ENCODE results near the gene SKIDA1.

SKIDA1 gene

DNA sequence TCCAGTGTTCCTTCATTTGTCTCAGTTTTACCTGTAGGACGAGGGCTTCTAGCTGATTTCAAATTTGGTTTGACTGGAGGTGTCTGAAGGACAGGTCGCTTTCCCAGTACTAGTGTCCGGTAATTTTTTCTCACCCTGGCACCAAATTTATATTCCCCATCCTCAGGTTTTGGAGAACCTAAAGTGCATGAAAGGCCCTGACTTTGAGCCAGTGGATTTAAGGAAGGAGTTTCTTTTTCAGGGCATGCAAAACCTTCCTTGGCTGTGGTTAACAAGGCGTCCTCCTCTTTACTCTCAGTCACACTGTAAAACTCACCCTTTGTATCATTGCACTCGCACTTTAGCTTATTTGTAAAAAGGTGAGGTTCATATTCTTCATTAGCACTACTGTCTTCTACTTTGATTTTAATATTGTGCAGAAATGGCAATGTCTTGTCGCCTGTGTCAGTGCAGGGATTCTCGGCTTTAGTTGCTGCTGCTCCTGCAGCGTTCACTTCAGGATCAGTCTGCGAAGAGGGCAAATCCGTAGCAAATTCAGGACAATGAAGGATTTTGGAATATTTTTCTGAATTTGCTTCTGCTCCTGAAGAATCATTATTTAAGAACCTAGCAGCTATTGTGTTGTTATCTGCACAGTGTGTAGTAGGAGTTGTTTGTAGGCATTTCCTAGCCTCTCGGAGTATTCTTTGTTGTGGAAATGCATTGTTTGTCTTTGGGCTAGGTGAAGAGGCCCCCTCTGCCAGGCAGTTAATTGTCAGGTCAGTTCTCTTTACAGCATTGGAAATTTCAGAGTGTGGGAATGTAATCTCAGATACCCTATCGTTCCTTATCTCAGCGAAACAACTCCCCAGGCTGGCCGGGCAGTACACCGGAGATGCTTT lies 9.9 kb downstream of the SKIDA1 start:
- DNase-seq = no peak

DNA sequence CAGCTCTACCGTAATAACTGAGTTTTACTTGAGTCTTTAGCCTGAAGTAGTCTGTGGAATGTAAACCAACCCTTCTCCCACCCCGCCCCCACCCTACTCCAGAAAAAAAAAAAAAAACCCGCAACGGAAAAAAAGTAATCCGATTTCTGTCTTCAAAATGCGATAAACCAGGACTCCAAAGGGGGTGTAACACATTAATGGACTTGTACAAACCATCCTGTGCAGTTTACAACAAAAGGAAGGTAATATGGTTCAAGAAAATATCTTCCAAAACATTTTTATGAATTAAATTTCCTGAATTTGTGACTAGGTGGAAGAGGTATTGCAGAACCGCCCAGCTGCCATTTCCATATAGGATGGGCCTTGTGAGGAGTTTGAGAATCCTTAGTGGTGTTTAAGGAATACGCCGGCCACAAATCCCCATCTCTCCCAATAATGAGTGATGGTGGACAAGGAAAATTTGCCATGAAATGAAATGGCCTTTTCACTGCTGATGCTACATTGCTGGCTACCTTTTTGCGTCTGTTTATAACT lies 10.6 kb downstream of the SKIDA1 start:
- DNase-seq = no peak

DNA sequence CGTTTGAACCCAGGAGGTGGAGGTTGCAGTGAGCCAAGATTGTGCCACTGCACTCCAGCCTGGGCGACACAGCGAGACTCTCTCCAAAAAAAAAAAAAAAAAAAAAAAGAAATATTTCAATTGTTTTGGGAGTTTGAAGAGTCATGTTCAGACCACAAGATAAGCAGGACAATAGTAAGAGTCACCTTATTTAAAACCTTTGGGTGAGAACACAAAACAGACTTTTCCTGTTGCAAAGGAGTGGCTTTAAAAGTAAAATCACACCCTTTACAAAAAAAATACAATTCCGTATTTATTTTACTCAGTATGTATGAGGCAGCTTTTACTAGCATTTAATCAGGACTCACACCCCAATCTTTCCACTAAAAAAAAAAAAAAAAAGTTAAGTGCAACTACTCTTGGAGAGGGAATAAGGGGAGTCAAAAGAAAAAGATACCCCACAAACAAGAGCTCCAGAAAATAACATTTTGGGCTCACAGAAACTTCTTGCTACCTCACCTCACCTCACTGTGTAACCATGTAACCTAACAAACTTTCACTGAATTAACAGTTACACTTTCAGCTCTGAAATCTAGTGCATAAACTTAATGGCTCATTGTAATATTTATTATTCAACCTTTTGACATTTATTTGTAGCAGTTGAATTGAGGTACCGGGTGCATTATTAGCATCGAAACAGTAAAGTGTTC lies 11.2 kb downstream of the SKIDA1 start:
- no peak for DNase-seq

- DNase-seq = no peak
Observed at GRCh38 chr10:21513405-21513788, 12.1 kb downstream of the SKIDA1 start.

DNA sequence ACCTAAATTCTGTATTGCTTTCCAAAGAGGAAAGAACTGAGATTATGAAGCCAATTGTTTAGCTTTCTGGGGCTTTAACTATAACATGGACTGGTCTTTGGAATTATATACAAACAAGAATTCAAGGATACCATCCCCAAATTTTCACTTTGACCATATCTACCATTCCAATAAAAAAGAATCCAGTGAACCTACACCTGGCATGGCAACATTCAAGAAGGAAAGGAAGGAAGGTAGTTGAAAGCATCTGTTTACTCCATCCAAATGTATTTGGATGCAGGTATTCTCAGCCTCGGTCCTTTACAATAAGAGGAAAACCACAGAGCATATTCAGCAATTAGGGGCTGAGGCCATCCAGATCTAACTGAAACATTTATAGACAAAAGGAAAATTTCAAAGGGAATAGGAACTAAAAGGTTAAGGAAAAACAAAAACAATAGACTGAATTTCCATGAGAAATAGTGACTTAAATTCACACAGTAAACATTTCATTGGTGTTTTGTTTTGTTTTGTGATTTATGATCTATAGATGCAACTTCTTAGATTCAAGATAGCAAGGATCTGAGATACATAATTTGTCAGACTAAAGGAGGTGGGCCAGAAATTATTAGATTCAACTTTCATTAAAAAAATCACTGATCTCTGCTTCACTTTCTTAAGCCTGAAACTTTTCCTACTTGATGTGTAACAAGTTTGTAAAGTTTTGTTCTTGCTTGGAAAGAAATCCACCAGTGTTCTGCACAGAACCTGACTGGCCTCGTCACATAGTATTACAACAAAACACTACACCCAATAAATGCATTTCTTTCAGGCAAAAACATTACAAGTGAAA lies 12.7 kb downstream of the SKIDA1 start:
- DNase-seq = no peak

DNA sequence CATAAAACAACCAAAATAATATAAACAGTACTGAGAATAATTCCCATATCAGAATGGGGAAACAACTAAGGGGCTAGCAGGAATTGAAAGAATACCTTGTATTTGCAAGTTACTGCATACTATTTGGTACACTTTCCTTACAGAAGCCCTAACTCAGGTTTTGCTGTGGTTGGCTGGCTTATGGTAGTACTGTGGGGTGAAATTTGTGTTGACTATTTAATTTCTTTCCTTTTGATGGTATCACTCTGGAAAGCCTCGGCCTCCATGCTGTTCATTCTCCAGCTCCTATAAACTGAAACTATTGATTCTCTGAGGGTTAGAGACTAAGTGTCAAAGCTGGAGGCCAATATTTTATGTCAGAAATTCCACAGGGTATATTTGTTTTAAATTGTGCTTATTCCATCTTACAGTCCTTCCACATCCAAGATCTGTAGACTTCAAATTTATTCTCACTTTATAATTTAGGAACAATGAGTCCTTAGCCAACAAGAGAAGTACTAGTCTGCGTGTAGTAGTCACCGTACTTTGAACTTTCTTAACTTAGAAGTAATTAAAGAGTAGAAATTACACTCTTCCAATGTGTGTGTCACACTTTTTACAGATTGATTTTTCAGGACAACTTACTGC lies 13.4 kb downstream of the SKIDA1 start:
- DNase-seq = no peak

- DNase-seq = no peak
Observed at GRCh38 chr10:21511095-21511570, 14.3 kb downstream of the SKIDA1 start.

DNA sequence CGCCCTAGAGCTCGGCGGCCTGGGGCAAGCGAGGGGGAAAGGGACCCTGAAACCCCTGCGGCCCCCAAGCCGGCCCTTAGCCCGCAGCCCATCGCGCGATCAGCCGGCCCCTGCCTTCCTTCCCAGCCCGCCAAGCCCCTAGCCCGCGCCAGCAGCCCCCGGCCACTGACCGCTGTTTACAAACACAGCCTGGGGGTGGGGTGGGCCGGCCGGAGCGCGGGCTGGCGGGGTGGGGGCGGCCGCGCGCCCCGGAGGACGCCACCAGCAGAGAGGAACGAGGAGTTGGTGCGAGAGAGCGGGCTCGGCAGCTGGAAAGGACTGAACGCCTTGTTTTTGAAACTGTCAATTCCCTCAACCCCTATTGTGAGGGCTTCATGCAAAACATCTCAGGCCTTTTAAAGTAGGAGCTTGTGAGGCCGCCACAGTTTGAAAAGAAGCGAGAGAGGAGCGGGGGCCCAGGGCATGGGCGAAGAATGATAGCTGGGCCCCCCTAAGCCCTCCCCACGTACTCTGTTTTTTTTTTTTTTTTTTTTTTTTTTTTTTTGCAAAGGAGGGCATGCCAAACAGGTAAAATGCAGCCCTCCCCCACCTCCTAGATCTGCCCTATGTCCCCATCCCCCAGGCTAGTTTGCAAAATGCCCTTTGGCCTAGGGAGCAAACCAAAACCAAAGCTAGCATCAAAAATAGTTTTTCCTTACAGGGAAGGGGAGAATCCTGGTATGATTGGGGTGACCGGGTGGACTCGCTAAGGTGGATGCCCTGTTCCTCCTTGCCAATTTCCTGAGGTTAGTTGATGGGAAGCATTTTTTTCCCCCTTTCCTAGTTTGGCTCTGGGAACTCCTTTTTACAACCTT lies 15.0 kb downstream of the SKIDA1 start:
- DNase-seq = no peak

DNA sequence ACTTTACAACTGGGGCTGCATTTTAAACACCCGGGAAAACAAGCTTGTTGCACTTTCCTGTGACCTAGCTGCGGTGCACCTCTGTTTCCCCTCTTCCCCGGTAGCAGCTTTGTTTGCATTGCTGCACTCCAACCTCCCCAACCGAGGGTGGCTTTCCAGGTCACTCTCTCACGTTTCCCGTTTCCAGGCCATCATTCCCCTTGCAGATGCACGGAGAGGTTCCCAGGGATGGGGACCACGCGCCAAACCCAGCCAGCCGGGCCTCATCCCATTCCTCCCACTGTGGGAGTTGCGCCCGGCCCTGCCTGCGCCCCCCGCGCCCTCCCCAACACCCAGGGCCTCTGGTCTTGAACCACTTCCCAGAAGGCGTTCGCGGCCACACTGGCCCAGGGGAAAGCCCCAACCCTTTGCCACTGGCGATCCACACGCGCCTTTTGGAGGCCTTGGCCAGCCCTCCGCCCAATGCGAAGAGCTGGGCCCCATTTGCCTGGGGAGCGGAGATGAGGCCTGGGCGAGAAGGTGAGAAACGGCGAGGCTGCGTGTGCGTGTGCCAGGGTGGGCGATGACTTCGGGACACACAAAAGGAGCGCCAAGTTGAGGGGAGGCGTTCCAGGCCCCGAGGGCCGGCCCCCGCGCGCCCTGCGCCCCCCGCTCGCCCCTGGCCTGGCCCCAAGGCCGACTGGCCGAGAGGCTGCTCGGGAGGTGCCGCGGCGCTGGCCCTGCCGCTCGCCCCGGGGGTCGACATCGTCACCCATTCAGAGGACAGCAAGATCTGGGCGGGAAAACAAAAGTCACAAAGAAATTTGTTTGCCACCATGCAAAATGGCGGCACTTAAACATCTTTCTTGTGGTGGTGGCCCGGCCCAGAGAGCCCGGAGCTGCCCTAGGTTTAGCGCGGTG lies 15.9 kb downstream of the SKIDA1 start:
- no peak for DNase-seq

DNA sequence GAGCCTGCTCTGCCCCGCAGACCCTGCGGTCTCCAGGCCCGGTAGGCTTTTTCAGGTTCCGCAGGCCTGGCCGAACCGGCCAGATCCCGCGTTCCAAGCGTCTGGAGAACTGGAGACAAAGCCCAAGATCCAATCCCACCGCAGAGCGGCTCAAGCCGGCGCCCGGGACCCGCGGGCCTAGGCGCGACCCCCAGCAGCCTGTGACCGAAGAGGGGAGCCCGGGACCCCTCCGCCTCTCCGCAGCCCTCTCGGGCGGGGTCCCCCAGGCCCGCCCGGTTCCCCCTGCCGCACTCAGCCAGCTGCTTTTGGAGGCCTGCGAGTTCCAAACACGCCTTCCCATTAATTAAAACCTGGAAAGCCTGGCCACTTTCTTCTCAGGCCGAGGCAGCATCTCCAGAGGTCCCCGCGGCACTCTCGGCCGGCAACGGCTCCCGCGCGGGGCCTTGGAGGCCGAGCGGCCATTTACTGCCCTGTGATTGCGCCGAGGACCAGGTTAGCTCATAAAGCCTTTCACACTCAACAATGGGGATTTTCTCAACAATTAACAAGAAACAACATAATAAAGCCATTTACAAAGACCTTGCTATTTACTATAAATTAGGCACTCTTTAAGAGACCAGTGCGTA lies 16.7 kb downstream of the SKIDA1 start:
- DNase-seq = no peak

- DNase-seq = no peak
Observed at GRCh38 chr10:21507150-21507549, 18.3 kb downstream of the SKIDA1 start.

DNA sequence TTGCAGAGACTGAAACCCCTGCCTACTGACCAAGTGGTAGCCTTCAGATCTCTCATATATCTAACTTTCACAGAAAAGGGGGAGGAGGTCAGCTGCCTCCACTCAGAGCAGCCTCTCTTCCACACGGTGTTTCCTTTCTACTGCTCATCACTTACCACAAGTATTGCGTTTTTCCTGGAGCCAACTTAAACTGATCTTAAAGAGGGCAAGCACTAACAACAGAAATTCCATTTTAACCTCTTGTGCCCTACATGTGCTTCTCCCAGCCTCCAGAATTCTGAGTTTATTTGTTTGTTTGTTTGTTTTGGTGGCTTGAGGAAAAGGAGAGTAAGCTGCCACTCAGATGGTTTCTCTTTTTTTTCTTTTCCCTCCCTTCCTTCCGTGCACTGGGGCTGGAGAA lies 19.1 kb downstream of the SKIDA1 start:
- no peak for DNase-seq

- DNase-seq = no peak
Observed at GRCh38 chr10:21505711-21506278, 19.7 kb downstream of the SKIDA1 start.

DNA sequence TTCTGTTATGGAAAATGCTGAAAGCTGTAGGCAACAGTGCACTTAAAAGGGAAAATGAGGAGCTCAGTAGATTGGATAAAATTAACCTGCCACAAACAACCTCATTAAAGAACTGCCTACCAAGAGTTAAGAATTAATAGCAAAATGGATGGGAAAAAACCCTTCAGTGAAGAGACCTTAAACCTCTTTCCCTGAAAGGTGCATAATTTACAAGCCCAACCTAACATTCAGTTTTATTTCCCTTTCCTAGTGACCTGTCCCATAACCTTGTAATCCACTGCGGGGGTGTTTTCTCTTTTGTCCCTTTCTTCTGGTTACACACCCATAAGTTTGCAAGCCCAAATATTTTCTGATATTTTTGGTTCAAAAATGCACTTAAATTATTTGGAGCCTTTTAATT lies 21.9 kb downstream of the SKIDA1 start:
- DNase-seq = no peak

DNA sequence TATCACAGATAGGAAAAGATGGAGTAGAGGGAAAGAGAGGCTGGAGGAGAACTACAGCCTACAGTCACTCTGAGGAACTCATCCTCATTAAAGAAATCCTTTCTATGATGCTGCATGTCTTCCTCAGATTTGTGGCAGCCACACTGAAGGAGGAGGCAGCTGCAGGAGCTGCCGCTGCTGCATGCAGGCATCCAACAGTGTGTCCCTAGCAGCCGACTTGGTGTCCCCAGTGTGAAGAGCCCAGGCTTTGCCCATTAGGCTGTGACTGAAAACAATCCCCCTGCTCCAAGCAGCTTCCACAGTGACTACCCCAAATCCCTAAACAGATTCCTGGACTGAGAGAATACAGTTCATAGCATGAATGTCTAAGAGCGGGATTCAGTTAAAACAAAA lies 23.1 kb downstream of the SKIDA1 start:
- DNase-seq = no peak

DNA sequence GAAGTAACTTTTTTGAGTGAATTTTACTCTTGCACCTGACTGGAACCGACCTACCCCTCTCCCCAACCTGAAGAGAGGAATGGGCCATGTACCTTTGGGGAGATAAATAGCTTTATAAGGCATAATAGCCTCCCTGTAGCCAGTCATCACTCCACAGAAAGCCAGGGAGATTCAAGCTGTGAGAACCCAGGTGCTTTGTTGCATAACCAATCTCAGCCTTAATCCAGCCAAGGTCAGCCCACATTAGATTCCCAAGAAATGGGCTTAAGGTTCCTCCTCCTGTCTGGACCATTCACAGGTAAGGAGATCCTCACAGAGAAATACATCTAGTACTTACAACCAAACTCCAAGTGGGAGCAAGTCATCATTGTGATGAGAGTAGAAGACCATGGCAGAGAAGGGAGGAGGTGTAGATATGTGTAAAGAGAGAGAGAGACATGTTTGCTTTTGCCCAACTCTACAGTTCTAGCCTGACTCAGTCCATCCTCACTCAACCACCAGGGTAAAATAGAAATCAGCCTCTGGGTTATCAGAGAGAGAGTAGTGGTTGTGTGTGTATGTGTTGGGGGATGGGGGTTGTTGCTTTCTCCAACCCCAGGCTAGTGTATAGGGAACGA lies 23.6 kb downstream of the SKIDA1 start:
- no peak for DNase-seq

DNA sequence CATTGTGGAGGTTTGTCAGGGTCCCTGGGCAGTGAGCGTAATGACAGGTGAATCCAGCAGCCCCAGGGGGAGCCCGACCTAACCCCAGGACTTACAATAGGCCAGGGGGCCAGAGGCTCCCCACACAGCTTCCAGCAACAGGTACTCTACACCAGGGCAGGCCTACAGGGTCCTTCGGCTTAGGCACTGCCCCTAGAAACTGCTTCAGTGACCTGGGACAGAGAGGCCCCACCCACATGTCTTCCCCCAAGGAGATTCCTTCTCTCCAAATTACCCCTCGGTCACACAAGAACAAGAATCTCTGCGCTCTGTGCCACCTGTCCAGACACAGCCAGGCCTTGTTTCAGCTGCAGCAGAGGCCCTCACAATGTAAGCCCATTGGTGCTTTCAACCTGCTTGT lies 24.4 kb downstream of the SKIDA1 start:
- DNase-seq = no peak

- DNase-seq = no peak
Observed at GRCh38 chr10:21500578-21500910, 24.9 kb downstream of the SKIDA1 start.
